ENCODE measurements around the gene ULK4.

The ULK4 gene

DNA sequence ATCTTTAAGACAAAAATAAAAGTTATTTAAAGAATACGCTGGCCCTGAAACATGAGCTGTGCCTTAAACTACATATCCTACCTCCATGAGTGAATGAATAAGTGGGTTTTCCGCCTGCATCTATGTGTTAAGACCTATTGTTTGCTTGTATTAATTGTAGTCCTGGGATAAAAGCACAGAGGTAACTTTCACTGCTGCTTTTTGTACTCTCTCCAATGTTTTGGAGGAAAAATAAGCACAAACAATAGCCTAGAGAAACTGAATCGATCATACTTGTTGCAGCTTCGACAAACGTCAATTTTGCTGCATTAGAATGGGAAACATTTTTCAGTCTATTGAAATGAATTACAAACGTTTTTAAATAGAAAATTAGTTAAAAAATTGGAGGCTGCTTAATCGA lies 763.9 kb downstream of the ULK4 start:
- DNase-seq = no peak
- in situ Hi-C loops (cut with HindIII; ENCODE audit: low pct_ligation_motif_present, low pct_unique_long_range_greater_than_20kb, low sequenced_read_pairs) = no loop called here

Data from ACHN (cell line).